ENCODE measurements around the gene OR4F15.

OR4F15 gene

DNA sequence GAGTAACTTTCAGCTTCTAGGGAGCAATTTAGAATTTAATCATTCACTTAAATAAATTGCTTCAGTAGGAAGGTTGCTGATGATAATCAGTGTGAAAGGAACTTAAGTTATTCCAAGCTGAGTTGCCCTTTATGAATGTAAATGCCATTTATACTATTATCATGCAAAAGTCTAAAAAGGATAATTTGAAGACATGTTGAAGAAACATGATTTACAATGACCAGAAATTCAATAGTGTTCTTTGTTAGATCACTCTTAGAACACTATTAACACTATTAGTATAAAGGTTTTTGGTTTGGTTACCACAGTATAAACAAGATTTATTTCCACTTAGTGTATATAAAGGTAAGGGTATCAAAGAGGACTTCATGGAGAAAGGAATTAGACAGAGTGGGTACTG, 7.1 kb upstream of the OR4F15 start:
- no peak for DNase-seq

DNA sequence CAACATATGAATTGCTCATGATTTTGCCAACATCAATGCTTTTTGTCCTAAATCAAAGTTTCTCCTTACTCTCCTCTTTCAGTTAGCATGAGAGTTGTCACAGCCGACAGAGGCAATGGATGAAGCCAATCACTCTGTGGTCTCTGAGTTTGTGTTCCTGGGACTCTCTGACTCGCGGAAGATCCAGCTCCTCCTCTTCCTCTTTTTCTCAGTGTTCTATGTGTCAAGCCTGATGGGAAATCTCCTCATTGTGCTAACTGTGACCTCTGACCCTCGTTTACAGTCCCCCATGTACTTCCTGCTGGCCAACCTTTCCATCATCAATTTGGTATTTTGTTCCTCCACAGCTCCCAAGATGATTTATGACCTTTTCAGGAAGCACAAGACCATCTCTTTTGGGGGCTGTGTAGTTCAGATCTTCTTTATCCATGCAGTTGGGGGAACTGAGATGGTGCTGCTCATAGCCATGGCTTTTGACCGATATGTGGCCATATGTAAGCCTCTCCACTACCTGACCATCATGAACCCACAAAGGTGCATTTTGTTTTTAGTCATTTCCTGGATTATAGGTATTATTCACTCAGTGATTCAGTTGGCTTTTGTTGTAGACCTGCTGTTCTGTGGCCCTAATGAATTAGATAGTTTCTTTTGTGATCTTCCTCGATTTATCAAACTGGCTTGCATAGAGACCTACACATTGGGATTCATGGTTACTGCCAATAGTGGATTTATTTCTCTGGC, 6.2 kb upstream of the OR4F15 start:
- no peak for DNase-seq

DNA sequence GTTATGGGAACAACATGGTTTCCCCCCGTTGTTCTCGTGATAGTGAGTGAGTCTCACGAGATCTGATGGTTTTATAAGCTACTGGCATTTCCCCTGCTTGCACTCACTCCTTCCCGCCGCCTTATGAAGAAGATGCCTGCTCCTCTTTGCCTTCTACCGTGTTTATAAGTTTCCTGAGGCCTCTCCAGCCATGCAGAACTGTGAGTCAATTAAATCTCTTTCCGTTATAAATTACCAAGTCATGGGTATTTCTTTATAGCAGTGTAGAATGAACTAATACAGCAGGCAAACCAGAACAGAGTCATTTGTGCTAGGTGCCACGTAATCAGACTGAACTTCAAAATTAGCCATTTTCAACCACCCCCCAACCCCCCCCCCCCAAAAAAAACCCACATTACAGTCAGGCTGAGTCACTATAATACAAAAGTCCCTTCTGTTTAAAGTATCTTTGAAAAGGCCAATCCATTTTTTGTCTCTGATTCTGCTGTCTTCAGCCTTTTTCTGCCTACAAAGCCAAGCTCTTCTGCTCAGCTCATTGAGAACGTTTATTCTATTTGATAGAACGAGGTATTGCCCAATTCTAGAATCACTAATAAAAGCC, 4.6 kb upstream of the OR4F15 start:
- DNase-seq, result no peak

DNA sequence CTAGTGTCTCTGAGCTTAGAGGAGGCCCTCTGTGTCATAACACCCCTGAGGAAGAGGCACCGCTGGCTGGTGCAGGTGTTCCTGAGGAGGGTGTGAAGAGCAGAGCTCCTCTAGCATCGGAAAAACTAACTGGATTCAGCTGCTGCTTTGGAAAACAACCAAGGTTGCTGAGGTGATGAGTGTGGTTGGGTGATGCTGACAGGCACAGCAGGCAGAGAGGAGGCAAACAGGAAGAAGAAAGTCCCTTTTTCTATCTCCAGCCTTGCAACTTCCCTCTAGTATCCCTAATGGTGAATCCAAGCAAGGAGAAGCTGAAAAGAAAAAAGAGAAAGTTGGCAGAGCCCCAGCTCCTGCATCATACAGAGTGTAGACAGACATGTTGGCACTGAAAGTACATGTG, 3.8 kb upstream of the OR4F15 start:
- DNase-seq, result no peak

DNA sequence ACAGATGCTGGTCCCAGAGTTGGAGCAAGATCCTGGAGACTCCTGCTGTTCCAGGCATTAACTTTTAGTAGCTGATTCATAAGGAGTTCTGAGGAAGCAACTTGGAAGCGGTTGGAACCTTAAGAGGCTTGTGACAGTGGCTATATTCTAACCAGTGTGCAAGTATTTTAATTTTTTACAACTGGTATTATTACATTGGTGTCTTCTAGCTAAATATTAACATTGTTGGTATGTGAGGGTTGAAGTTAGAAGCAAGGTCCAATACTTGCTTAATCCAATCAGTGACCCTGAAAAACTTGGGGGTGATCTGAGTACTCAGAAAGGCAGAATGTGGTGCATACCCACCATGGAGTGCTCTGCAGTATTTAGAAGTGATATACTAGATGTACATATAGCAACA, 1.5 kb upstream of the OR4F15 start:
- no peak for DNase-seq

DNA sequence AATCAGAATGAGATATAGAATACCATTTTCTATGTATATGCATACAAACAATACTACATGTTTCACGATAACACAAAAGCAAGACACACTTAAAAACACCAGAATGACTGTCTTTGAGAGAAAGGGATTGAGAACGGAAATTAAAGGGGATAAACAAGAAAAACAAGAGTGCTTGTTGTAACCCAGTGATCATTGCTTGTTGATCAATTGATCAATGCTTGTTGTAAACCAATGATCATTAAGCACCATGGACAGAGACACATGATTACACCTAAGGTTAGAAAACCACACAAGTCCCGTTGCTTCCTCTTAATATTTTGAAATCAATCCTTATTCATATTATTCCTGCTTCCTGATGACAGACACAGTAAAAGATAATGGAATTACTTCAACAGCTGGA, 1.1 kb upstream of the OR4F15 start:
- DNase-seq, result no peak

DNA sequence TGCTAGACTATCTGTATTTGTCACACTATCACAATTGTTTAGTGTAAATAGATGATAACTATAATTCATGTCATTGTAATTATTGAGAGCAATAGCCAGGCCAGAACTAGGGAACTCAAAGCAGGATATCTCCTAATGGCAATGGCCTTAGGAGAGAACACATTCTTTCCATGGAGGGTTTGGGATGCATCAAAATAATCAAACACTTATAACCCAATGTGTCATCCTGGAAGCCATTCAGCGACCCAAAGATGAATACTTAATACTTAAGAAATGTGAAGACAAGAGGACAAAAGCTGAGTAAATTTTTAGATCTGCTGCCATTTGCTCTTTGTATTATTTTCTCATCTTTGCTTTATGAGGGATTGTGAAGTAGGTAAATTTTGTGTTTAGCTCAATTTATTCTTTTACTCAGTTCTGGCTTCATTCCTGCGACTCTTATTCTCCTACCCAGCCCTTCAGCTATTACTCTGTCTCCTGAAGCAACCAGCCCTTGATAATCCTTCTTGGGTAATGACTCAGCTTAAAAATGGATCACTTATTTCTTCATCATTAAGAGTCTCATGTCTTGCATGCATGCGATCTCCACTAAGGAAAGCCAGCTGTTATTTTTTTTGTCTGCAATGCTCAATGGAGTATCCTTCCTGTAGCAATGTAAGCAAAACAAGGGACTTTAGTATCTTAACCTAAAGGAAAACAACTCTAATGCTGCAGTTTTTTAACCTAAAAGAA, 2.0 kb downstream of the OR4F15 start:
- DNase-seq, result no peak

DNA sequence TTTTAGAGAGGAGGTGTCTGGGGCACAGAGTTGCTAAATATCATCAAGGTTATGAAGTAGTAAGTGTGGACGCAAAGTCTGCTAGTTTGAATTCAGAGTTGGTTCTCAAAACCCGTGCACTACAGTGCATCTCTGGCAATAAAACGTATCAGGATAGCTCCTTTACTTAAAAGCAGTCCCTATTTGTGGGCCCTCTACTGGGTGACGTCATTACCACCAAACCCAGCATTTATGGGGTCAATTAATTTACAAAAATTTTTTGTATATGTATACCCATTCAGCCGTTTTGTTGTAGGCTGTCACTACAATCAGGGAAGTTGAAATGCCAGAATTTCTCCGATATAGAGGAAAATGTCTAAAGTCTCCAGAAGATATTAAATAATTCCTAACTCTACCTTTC, 8.8 kb downstream of the OR4F15 start:
- DNase-seq, result no peak

DNA sequence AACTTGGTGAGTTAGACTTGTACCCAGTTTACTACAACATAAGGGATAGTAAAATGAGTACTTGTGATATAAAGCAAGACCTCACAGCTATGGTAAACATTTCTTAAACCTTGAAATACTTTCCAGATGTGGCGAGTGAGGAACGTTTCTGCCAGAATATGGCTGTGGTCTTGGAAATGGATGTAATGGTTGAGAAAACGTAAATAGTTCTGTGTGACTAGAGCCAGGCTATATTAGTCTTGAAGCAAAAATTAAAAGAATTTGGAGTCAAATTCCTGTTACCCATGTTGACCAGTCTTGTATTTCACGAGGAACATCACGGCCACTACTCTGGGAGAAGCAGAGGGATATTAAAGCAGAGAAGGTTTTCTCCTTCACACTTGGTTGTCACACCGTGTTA, 15.3 kb downstream of the OR4F15 start:
- DNase-seq, result no peak

DNA sequence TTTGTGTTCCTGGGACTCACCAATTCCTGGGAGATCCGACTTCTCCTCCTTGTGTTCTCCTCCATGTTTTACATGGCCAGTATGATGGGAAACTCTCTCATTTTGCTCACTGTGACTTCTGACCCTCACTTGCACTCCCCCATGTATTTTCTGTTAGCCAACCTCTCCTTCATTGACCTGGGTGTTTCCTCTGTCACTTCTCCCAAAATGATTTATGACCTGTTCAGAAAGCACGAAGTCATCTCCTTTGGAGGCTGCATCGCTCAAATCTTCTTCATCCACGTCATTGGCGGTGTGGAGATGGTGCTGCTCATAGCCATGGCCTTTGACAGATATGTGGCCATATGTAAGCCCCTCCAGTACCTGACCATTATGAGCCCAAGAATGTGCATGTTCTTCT, 16.8 kb downstream of the OR4F15 start:
- no peak for DNase-seq

DNA sequence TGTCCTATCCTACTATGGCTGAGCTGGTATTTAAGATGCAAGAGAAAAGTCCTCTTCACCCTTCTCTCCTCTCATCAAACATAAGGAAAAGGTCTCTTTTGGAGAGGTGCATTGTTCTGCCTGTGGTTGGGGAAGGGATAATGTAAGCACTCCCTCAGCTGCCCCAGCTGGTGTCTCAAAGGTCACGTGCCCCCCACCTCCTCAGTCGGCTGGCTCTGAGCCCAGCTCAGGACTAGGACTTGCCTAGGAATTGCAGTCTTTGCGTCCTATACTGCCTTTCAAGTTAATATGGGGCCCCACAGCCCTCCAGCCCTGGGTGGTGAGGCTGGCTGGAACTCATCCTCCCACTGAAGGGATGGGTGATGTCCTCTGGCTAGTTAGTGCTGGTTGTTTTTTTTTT, 29.7 kb downstream of the OR4F15 start:
- DNase-seq, result no peak

DNA sequence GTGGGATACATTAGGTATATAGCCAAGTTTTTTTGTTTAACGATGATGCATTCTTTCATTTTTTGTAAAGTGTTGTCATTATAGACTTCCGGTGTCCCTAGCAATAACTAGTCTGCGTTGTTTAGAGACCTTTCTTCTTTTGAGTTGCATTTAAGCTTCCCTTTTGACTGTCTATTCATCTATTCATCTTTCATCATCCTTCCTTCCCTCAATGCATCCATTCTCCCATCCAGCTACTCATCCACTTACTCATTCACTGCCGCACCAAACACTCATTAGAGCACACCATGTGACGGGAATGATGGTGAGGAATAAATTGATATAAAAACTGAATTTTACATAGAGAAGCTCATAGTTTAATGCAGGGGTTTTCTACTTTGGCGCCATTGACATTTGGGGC, 32.9 kb downstream of the OR4F15 start:
- no peak for DNase-seq

DNA sequence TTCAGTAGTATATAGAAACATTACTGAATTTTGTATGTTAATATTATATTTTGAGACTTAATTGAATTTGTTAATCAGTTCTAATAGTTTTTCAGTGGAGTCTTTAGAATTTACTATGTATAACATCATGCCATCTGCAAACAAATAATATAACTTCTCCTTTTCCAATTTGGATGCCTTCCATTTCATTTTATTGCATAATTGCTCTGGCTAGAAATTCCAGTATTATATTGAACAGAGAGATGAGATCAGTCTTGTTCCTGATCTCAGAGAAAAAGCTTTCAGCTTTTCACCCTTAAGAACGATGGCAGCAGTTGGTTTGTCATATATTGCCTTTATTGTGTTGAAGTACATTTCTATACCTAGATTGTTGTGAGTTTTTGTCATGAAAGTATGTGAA, 40.4 kb downstream of the OR4F15 start:
- no peak for DNase-seq
